Breast epithelium (tissue), 4 donors: ENCODE data around the gene TEAD3. TPM values are rescaled to one million over a fixed set of nuclear protein-coding genes. Genes with fewer than 3 reads are reported as not detected.

Experiments used
- DNase-seq, 2 donors: peaks; one replicate each; pipeline ENCODE4 v3.0.0-alpha.2; 2019; ENCODE audit warnings: low spot score in 2 of 2
- H3K27ac ChIP-seq, 2 donors: fragments of 200-600 bp; sonication (generic) in 1 of 2; one replicate each; pipeline ENCODE4 v1.5.1; 2016 to 2019; ENCODE audit warnings: mild to moderate bottlenecking in 1 of 2
- H3K27me3 ChIP-seq, 2 donors: fragments of 200-600 bp; sonication (generic) in 1 of 2; one replicate each; pipeline versions ENCODE4 v1.5.1 to v1.6.0; 2017 to 2019; ENCODE audit warnings: control low read depth in 1 of 2, mild to moderate bottlenecking in 1 of 2
- H3K36me3 ChIP-seq: fragments of 200-600 bp; one replicate; pipeline ENCODE4 v1.5.1; 2019
- H3K4me1 ChIP-seq, 2 donors: fragments of 200-600 bp; sonication (generic); one replicate each; pipeline ENCODE4 v1.5.1; 2016 to 2019; ENCODE audit warnings: control low read depth in 1 of 2
- H3K4me3 ChIP-seq, 3 donors: fragments of 200-600 bp; sonication (generic); 1 replicate in 2 of 3; 2 replicates in 1 of 3; pipeline ENCODE4 v1.5.1; 2016 to 2019; ENCODE audit warnings: mild to moderate bottlenecking in 3 of 3, moderate library complexity in 2 of 3
- H3K9me3 ChIP-seq, 2 donors: fragments of 200-600 bp; sonication (generic) in 1 of 2; one replicate each; pipeline ENCODE4 v1.5.1; 2016 to 2019; ENCODE audit warnings: control low read depth in 1 of 2
- POLR2A ChIP-seq: fragments of 450-650 bp; IDR thresholded peaks from one replicate; pipeline ENCODE4 v1.6.1; 2016; ENCODE audit warnings: antibody characterized with exemption, mild to moderate bottlenecking, moderate library complexity
- POLR2AphosphoS5 ChIP-seq, 3 donors: sonication (generic); formaldehyde crosslinking; IDR thresholded peaks; one replicate each; pipeline ENCODE4 v1.6.1; 2017; ENCODE audit warnings: antibody characterized with exemption in 3 of 3
- intact Hi-C: fragments of 100-400 bp; cut with DNase I; formaldehyde crosslinking; loops from one replicate; pipeline ENCODE4 v1.15.1; 2023; ENCODE audit warnings: low total_unique reads
- total RNA-seq, 3 donors: library from RNA; depleted of rRNA; stranded (reverse); fragments of >200 nt; gene quantifications; one replicate each; pipeline ENCODE4 v1.1.0, GENCODE V29; 2016
- TF ChIP-seq, protein P1 (sequence below), 3 donors: fragments of 450-650 bp; IDR thresholded peaks; one replicate each; pipeline ENCODE4 v1.5.1; 2016 to 2017; ENCODE audit warnings: antibody characterized with exemption in 3 of 3, mild to moderate bottlenecking in 3 of 3, moderate library complexity in 3 of 3

TEAD3 gene
- total RNA-seq, 3 donors from 2014 or later: 5.6 to 28.2 (median 26.2) TPM

DNA sequence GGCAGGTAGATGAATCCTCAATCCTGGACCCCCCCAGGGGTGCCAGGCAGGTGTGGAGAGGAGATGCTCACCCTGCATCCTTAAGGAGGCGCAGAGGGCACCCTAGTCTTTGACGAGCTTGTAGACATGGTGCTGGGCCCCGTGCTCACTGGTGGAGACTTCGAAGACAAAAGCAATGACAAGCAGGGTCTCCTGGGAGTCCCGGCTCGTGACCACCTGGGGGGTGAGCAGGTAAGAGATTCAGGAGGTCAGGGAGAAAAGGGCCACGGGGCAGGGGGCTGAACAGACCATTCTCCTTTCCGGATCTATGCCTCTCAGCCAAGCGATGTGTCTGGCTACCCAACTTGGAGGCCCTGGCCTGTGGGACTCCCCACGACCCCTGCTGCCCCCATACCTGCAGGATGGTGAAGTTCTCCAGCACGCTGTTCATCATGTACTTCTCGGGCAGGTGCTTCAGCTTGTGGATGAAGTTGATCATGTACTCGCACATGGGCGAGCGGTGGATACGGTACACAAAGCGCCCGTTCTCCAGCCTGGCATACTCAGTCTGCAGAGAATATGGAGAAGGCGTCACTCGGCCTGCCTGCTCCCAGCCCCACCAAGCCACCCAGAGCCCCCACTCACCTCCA lies 21.8 kb downstream of the TEAD3 start:
- no peak for DNase-seq
- Histone ChIP-seq H3K9me3 (no peaks in the 10 kb centered on the region), H3K27ac (no peak overlapping the region), H3K27me3 (no peaks in the 10 kb centered on the region), H3K4me1 (peaks cover 0 to 17% of the 10 kb centered on the region in 2 donors), H3K36me3 (peaks cover 4% of the 10 kb centered on the region), H3K4me3 (no peak overlapping the region)
- intact Hi-C loops: no loop called here
- TF ChIP-seq POLR2A (no peak), POLR2AphosphoS5 (IDR thresholded peaks at IDR 0.05) (no peak)
- TF ChIP-seq, protein P1, sequence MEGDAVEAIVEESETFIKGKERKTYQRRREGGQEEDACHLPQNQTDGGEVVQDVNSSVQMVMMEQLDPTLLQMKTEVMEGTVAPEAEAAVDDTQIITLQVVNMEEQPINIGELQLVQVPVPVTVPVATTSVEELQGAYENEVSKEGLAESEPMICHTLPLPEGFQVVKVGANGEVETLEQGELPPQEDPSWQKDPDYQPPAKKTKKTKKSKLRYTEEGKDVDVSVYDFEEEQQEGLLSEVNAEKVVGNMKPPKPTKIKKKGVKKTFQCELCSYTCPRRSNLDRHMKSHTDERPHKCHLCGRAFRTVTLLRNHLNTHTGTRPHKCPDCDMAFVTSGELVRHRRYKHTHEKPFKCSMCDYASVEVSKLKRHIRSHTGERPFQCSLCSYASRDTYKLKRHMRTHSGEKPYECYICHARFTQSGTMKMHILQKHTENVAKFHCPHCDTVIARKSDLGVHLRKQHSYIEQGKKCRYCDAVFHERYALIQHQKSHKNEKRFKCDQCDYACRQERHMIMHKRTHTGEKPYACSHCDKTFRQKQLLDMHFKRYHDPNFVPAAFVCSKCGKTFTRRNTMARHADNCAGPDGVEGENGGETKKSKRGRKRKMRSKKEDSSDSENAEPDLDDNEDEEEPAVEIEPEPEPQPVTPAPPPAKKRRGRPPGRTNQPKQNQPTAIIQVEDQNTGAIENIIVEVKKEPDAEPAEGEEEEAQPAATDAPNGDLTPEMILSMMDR (IDR thresholded peaks at IDR 0.05): no peak

- H3K9me3 ChIP-seq: no peaks in the 10 kb centered on the region
- peaks cover 0 to 17% of the 10 kb centered on the region in 2 donors for H3K4me1 ChIP-seq
- no peak for DNase-seq
- TF ChIP-seq POLR2AphosphoS5 (IDR thresholded peaks at IDR 0.05): no peak
- no peak overlapping the region for H3K4me3 ChIP-seq
- intact Hi-C loops: no loop called here
- H3K27me3 ChIP-seq: no peaks in the 10 kb centered on the region
- H3K36me3 ChIP-seq: peaks cover 4% of the 10 kb centered on the region
- H3K27ac ChIP-seq: peak overlapping the region in 1 of 2 donors; percentile 3
These were observed 22.5 kb downstream of the TEAD3 start for GRCh38 chr6:35474131-35474941.

DNA sequence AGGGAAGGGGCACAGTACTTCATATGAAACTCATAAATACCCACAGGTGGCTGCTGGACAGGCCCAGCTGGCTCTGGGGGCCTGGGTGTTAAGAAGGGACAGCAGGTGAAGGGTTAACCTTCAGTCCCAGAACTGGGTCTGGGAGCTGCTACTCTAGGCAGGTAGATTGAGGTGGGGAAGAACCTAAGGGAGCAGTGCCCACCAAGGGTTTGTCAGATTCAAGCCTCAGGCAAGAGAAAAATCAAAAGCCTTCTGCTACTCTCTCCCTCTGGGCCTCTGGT lies 23.1 kb downstream of the TEAD3 start:
- H3K27ac ChIP-seq: peak overlapping the region in 1 of 2 donors; percentile 3
- peaks cover 4% of the 10 kb centered on the region for H3K36me3 ChIP-seq
- H3K4me1 ChIP-seq: peaks cover 0 to 17% of the 10 kb centered on the region in 2 donors
- no peak overlapping the region for H3K4me3 ChIP-seq
- no peaks in the 10 kb centered on the region for H3K9me3 ChIP-seq
- no peaks in the 10 kb centered on the region for H3K27me3 ChIP-seq
- TF ChIP-seq, protein P1 (IDR thresholded peaks at IDR 0.05): no peak
- no peak for TF ChIP-seq POLR2AphosphoS5 (IDR thresholded peaks at IDR 0.05)
- TF ChIP-seq POLR2A: no peak
- intact Hi-C loops: no loop called here
- no peak for DNase-seq

GRCh38 chr6:35473075-35473849 lies 23.6 kb downstream of the TEAD3 start:
- Histone ChIP-seq H3K4me3 (no peak overlapping the region), H3K4me1 (peaks cover 0 to 17% of the 10 kb centered on the region in 2 donors), H3K27ac (no peak overlapping the region), H3K27me3 (no peaks in the 10 kb centered on the region), H3K36me3 (peaks cover 4% of the 10 kb centered on the region), H3K9me3 (no peaks in the 10 kb centered on the region)
- intact Hi-C loops: no loop called here
- TF ChIP-seq POLR2A (no peak), POLR2AphosphoS5 (IDR thresholded peaks at IDR 0.05) (no peak)
- TF ChIP-seq, protein P1 (IDR thresholded peaks at IDR 0.05): no peak
- DNase-seq: no peak

DNA sequence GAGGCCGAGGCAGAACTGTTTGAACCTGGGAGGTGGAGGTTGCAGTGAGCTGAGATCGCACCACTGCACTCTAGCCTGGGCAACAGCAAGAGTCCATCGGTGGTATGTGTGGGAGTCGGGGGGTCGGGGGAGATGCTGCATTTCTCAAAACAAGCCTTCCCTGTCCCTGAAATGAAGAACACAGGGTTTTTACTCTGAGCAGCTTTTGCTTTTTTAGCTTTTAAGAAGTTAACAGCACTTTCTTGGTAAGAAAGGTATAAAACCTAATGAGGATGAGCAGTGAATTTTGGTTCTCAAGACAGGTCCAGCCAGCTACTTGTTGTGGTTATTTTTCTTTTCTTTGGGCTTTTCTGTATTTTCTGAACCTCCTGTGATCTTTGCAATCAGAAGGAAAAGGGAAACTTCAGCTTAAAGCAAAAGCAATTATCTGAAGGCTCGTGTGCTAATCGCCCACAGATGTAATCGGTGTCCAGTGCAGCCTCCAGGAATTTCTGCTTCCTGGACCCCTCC lies 25.0 kb downstream of the TEAD3 start:
- H3K27ac ChIP-seq: peak overlapping the region; percentile 31 to 78
- H3K36me3 ChIP-seq: peaks cover 4% of the 10 kb centered on the region
- H3K27me3 ChIP-seq: no peaks in the 10 kb centered on the region
- intact Hi-C loops: no loop called here
- no peak for DNase-seq
- peak overlapping the region in 1 of 3 donors; percentile 89 for H3K4me3 ChIP-seq
- peaks cover 0 to 17% of the 10 kb centered on the region in 2 donors for H3K4me1 ChIP-seq
- TF ChIP-seq POLR2A (no peak), POLR2AphosphoS5 (IDR thresholded peaks at IDR 0.05) (no peak)
- TF ChIP-seq, protein P1 (IDR thresholded peaks at IDR 0.05): no peak
- no peaks in the 10 kb centered on the region for H3K9me3 ChIP-seq
